ENCODE measurements around the gene PYROXD2. TPM values are rescaled to one million over a fixed set of nuclear protein-coding genes. Genes with fewer than 3 reads are reported as not detected.
"Not testable (repeated sequence)": the region's sequence is repeated elsewhere in the genome, so short reads cannot be mapped to it uniquely, and the experiment has no call there.

The PYROXD2 gene
- total and polyA plus RNA-seq, 2 of the 8 experiments (the other 6 are each of a cell fraction or from before 2014, with no cell fraction given), result 3.2 to 5.4 TPM

DNA sequence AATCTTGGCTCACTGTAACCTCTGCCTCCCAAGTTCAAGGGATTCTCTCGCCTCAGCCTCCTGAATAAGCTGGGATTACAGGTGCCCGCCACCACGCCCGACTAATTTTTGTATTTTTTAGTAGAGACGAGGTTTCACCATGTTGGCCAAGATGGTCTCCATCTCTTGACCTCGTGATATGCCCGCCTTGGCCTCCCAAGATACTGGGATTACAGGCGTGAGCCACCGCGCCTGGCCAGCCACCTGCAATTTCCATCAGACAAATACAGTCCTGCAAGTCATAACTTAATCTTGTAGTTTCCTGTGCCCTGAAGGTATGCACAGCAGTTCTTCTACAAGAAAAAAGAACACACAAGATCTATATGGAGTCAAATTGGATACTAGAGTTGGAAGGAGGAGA, 73.3 kb downstream of the PYROXD2 start:
- H2BK15ac ChIP-seq (ENCODE audit: low read length); H3K4me1 ChIP-seq (replicated peaks in 1 of 4; ENCODE audit: control insufficient read depth in 3 of 4, insufficient read depth in 4 of 4, low read length in 3 of 4); H2AK5ac ChIP-seq (ENCODE audit: low read depth, low read length); H2BK12ac ChIP-seq (ENCODE audit: low read depth, low read length); H3K4me2 ChIP-seq (ENCODE audit: insufficient read depth in 1 of 2, low read depth in 2 of 2, low read length in 2 of 2); H3K27ac ChIP-seq (ENCODE audit: low read depth, low read length); H3K27me3 ChIP-seq (replicated peaks in 1 of 4; ENCODE audit: control insufficient read depth in 3 of 4, extremely low read depth in 1 of 4, insufficient read depth in 3 of 4, low read length in 3 of 4); H2AFZ ChIP-seq (ENCODE audit: low read length); H4K8ac ChIP-seq (ENCODE audit: extremely low read depth, insufficient read depth, low read length); H3K14ac ChIP-seq (ENCODE audit: insufficient read length); H3K36me3 ChIP-seq (ENCODE audit: control insufficient read depth in 2 of 4, insufficient read depth in 4 of 4, low read length in 3 of 4); H2BK120ac ChIP-seq (replicated peaks; ENCODE audit: low read depth, low read length); H4K91ac ChIP-seq (replicated peaks; ENCODE audit: insufficient read length, low read length); H4K5ac ChIP-seq (ENCODE audit: insufficient read length, low read depth, low read length); H3K4ac ChIP-seq (replicated peaks; ENCODE audit: insufficient read length, low read depth, low read length); H3K79me1 ChIP-seq (ENCODE audit: low read depth, low read length); DNase-seq (ENCODE audit: low read depth in 1 of 2, low spot score in 2 of 2); H2BK5ac ChIP-seq (ENCODE audit: low read depth, low read length); POLR2A ChIA-PET (ENCODE audit: partially characterized antibody); H4K20me1 ChIP-seq (replicated peaks in 1 of 2; ENCODE audit: control insufficient read depth in 1 of 2, insufficient read depth in 2 of 2, low read length in 2 of 2); H3K79me2 ChIP-seq (ENCODE audit: control insufficient read depth in 1 of 2, insufficient read depth in 2 of 2, low read length in 2 of 2); H2BK20ac ChIP-seq (ENCODE audit: low read length); H3K9me3 ChIP-seq (ENCODE audit: insufficient read depth in 2 of 2, low read depth in 1 of 2, low read length in 1 of 2); H3K23ac ChIP-seq (ENCODE audit: insufficient read length); FAIRE-seq; H3K23me2 ChIP-seq (ENCODE audit: low read depth, low read length); H3K4me3 ChIP-seq (ENCODE audit: extremely low read depth in 1 of 4, insufficient read depth in 2 of 4, low read depth in 3 of 4, low read length in 4 of 4); H3K9ac ChIP-seq (replicated peaks in 1 of 4; ENCODE audit: extremely low read depth in 1 of 4, low read depth in 3 of 4, low read length in 3 of 4); H3K18ac ChIP-seq (ENCODE audit: extremely low read depth, low read length); H3K56ac ChIP-seq (replicated peaks; ENCODE audit: insufficient read length, low read depth, low read length): not testable (repeated sequence)
- 93% methylated on average over 10 of the region's 10 CpGs; no CpG with 5 or more reads in 1 of the 2 experiments for WGBS, 2 experiments (ENCODE audit: extremely low coverage in 1 of 2, insufficient coverage in 1 of 2, insufficient read length in 1 of 2, insufficient replicate concordance in 2 of 2, low coverage in 1 of 2, low lambda C conversion rate in 2 of 2, missing lambda C conversion rate in 1 of 2)
- CTCF ChIA-PET (ENCODE audit: partially characterized antibody), result interaction anchor here (0.7 to 2.7 kb wide), 3 partner anchors 8 to 82 kb away, joined by 3 to 19 read pairs (median 10); no protein-coding TSS in a partner anchor

Measured in H1 (cell line).